ENCODE data around the gene RFX2.
"Not testable (repeated sequence)": the region's sequence is repeated elsewhere in the genome, so short reads cannot be mapped to it uniquely, and the experiment has no call there.

The RFX2 gene

GRCh38 chr19:6076675-6077463 lies 33.4 kb downstream of the RFX2 start:
- no peak for DNase-seq (ENCODE audit: low read depth in 4 of 4, low spot score in 1 of 4)

GRCh38 chr19:6076291-6076665 lies 34.0 kb downstream of the RFX2 start:
- no peak for DNase-seq (ENCODE audit: low read depth in 4 of 4, low spot score in 1 of 4)

- DNase-seq (ENCODE audit: low read depth in 4 of 4, low spot score in 1 of 4): no peak
Observed at GRCh38 chr19:6074709-6075403, 35.4 kb downstream of the RFX2 start.

- DNase-seq (ENCODE audit: low read depth in 4 of 4, low spot score in 1 of 4): no peak
Observed at GRCh38 chr19:6073858-6074708, 36.2 kb downstream of the RFX2 start.

- not testable (repeated sequence) for DNase-seq (ENCODE audit: low read depth in 4 of 4, low spot score in 1 of 4)
Observed at GRCh38 chr19:6073233-6073632, 37.1 kb downstream of the RFX2 start.

GRCh38 chr19:6071875-6072274 lies 38.4 kb downstream of the RFX2 start:
- DNase-seq (ENCODE audit: low read depth in 4 of 4, low spot score in 1 of 4): no peak

- no peak for DNase-seq (ENCODE audit: low read depth in 4 of 4, low spot score in 1 of 4)
Observed at GRCh38 chr19:6070720-6071485, 39.4 kb downstream of the RFX2 start.

GRCh38 chr19:6070207-6070681 lies 40.1 kb downstream of the RFX2 start:
- DNase-seq (ENCODE audit: low read depth in 4 of 4, low spot score in 1 of 4): no peak

GRCh38 chr19:6069268-6069791 lies 41.0 kb downstream of the RFX2 start:
- no peak for DNase-seq (ENCODE audit: low read depth in 4 of 4, low spot score in 1 of 4)

- DNase-seq (ENCODE audit: low read depth in 4 of 4, low spot score in 1 of 4): no peak
Observed at GRCh38 chr19:6068711-6069110, 41.6 kb downstream of the RFX2 start.

- no peak for DNase-seq (ENCODE audit: low read depth in 4 of 4, low spot score in 1 of 4)
Observed at GRCh38 chr19:6067975-6068374, 42.3 kb downstream of the RFX2 start.

GRCh38 chr19:6066661-6067646 lies 43.3 kb downstream of the RFX2 start:
- no peak for DNase-seq (ENCODE audit: low read depth in 4 of 4, low spot score in 1 of 4)

GRCh38 chr19:6065685-6066374 lies 44.5 kb downstream of the RFX2 start:
- DNase-seq (ENCODE audit: low read depth in 4 of 4, low spot score in 1 of 4): peak in 3 of 4 experiments; percentile 4 to 23 (median 18)

GRCh38 chr19:6064336-6065073 lies 45.8 kb downstream of the RFX2 start:
- no peak for DNase-seq (ENCODE audit: low read depth in 4 of 4, low spot score in 1 of 4)

GRCh38 chr19:6063576-6064335 lies 46.5 kb downstream of the RFX2 start:
- no peak for DNase-seq (ENCODE audit: low read depth in 4 of 4, low spot score in 1 of 4)

GRCh38 chr19:6062961-6063575 lies 47.2 kb downstream of the RFX2 start:
- DNase-seq (ENCODE audit: low read depth in 4 of 4, low spot score in 1 of 4): no peak

- DNase-seq (ENCODE audit: low read depth in 4 of 4, low spot score in 1 of 4): no peak
Observed at GRCh38 chr19:6062274-6062673, 48.0 kb downstream of the RFX2 start.
